ENCODE results near the gene MEF2A.

GRCh38 chr15:99536422-99537040 lies 29.3 kb upstream of the MEF2A start:
- TF ChIP-seq, protein P1, sequence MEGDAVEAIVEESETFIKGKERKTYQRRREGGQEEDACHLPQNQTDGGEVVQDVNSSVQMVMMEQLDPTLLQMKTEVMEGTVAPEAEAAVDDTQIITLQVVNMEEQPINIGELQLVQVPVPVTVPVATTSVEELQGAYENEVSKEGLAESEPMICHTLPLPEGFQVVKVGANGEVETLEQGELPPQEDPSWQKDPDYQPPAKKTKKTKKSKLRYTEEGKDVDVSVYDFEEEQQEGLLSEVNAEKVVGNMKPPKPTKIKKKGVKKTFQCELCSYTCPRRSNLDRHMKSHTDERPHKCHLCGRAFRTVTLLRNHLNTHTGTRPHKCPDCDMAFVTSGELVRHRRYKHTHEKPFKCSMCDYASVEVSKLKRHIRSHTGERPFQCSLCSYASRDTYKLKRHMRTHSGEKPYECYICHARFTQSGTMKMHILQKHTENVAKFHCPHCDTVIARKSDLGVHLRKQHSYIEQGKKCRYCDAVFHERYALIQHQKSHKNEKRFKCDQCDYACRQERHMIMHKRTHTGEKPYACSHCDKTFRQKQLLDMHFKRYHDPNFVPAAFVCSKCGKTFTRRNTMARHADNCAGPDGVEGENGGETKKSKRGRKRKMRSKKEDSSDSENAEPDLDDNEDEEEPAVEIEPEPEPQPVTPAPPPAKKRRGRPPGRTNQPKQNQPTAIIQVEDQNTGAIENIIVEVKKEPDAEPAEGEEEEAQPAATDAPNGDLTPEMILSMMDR (IDR thresholded peaks at IDR 0.05; ENCODE audit: low read length): no peak
- TF ChIP-seq EZH2 (optimal IDR thresholded peaks at IDR 0.05; ENCODE audit: low read depth, low read length) (no peak), EZH2phosphoT487 (IDR thresholded peaks at IDR 0.05; ENCODE audit: low read length) (no peak)
